RWPE1 (cell line): ENCODE results near the gene DEFB112.

Experiments
- CTCF ChIA-PET: fragments of 350-600 bp; sonication (Branson Sonifier 250); formaldehyde crosslinking; extraction: SDS; loops from one replicate; lab custom pipeline; 2021; lab: Yijun Ruan, JAX
- POLR2A ChIA-PET: fragments of 400-600 bp; formaldehyde crosslinking; extraction: SDS; loops from one replicate; lab custom pipeline; 2020; ENCODE audit warnings: antibody characterized with exemption; ENCODE audit not compliant: low non-redundant PET; lab: Yijun Ruan, JAX
- DNase-seq: peaks from one replicate; pipeline ENCODE4 v3.0.0; 2012; ENCODE audit warnings: low spot score
- H3K27ac ChIP-seq: fragments of 450-650 bp; 2 replicates; pipeline ENCODE4 v1.5.1; 2017
- TF ChIP-seq, protein P1 (sequence below): fragments of 450-650 bp; conservative IDR thresholded peaks from 2 replicates; pipeline ENCODE4 v1.5.1; 2017; ENCODE audit warnings: low read depth, mild to moderate bottlenecking

The DEFB112 gene

DNA sequence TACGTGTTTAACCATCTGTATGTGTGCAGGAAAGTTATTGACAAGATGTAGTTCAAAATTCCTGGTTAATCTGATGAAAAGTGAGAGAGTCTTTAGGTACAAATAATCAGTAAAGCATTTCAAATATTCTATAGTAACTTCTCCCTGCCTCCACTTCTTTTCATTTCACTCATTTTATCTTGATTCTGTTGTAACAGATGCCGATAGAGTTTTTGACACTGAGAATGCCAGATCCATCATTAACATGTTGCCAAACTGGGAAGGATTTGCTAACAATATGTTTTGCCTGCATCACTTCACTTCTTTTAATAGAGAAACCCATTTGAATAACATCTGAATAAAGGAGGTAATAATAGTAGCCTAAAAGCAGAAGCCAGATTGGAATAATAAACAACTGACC lies 20.4 kb upstream of the DEFB112 start:
- no peak overlapping the region for H3K27ac ChIP-seq
- POLR2A ChIA-PET = no interaction called here
- TF ChIP-seq, protein P1, sequence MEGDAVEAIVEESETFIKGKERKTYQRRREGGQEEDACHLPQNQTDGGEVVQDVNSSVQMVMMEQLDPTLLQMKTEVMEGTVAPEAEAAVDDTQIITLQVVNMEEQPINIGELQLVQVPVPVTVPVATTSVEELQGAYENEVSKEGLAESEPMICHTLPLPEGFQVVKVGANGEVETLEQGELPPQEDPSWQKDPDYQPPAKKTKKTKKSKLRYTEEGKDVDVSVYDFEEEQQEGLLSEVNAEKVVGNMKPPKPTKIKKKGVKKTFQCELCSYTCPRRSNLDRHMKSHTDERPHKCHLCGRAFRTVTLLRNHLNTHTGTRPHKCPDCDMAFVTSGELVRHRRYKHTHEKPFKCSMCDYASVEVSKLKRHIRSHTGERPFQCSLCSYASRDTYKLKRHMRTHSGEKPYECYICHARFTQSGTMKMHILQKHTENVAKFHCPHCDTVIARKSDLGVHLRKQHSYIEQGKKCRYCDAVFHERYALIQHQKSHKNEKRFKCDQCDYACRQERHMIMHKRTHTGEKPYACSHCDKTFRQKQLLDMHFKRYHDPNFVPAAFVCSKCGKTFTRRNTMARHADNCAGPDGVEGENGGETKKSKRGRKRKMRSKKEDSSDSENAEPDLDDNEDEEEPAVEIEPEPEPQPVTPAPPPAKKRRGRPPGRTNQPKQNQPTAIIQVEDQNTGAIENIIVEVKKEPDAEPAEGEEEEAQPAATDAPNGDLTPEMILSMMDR = no peak
- no peak for DNase-seq
- CTCF ChIA-PET = no interaction called here

DNA sequence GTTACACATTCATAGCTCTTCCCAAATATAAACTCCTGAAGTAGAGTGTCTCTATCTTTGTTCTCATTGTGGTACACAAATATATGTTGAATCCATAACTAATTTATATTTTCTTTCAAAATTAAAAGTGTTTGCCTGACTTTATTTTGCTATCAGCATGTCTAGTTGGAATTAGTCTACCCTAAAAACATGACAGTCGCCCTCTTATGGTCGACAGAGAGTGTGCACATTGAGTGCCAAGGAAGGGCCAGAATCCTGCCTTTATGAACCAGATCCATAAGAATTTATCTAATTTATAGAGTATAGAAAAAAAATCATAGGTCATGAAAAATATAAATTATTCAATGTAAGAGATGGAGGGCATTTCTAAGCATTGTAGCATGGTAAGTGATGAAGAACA lies 12.3 kb upstream of the DEFB112 start:
- DNase-seq = no peak
- no peak overlapping the region for H3K27ac ChIP-seq
- CTCF ChIA-PET = interaction anchor here (0.7 kb wide), 1 partner anchor 538 kb away, joined by 3 read pairs; no protein-coding TSS in a partner anchor
- TF ChIP-seq, protein P1 = no peak
- POLR2A ChIA-PET = no interaction called here

DNA sequence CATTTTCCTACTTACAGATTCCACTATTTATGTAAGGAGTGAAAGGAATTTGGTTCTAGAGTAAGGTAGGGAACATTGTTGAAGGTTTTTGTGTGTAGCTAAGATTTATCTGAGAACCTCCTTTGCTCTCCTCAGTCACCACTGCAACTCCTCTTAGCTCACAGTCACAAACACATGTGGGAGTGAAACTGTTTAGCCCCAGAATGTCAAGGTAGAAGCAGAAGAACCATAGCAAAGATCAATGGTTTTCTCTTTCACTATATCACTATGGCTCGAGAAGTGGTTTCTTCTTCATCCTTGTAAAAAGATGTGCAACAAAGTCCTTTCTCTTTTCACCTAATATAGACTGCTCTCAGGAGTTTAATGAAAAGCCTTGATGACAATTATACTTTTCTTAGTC lies 6.5 kb upstream of the DEFB112 start:
- H3K27ac ChIP-seq = no peak overlapping the region
- POLR2A ChIA-PET = no interaction called here
- no peak for DNase-seq
- CTCF ChIA-PET = interaction anchor here (0.7 kb wide), 1 partner anchor 247 kb away, joined by 4 read pairs; no protein-coding TSS in a partner anchor
- TF ChIP-seq, protein P1 = no peak

DNA sequence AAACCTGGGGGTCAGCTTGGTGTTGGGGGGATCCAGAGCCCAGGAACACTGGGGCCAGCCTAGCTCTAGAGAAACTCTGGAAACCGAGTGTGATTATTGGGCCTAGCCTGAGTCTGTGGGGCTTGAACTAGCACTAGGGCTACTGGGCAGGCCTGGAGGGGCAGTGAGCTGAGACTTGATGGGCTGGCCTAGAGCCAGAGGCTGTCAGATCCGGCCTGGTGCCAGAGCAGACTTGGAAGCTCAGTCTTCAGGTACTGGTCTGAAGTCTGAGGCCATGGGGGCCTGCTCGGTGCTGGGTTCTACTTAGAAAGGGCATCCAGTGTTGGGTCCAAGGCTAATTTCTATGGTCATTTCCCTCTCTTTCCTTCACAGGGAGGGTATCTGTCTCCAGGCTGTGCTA lies 2.7 kb downstream of the DEFB112 start:
- DNase-seq = no peak
- TF ChIP-seq, protein P1 = no peak
- no peak overlapping the region for H3K27ac ChIP-seq
- ChIA-PET CTCF (no interaction called here), POLR2A (no interaction called here)

DNA sequence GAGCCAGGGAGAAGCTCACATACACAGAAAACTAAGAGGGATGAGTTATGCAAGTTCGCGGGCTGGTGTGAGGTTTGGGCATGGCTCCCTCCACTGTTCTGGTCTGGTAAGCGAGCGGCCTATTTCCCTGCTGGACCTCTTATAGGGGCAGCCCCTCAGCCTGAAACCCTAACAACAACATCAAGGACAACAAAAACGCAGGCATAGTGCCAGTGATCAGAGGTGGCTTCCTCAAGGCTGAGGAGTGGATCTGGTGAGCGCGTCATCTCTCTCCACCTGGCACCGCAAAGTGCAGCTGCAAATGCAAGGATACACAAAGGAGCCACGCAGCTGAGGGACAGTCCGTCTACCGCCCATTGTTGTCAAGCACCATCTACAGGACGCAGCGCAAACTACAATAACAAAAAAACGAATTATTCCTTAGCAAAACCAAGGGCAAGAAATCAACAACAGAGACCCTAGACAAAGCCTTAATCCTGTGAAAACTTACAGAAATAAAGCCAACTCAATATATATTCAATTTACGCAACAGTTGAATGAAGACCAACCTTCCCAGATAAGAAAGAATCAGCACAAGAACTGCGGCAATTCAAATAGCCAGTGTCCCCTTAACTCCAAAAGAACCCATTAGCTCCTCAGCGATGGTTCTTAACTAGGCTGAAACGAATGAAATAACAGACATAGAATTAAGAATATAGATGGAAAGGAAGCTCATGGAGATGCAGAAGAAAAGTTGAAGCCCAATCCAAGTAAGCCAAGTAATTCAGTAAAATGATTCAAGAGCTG lies 18.8 kb downstream of the DEFB112 start:
- TF ChIP-seq, protein P1 = no peak
- DNase-seq = peak; percentile 12
- ChIA-PET CTCF (interaction anchor here (0.5 to 0.8 kb wide), 6 partner anchors 20 to 622 kb away, joined by 3 to 5 read pairs (median 4); no protein-coding TSS in a partner anchor), POLR2A (no interaction called here)
- no peak overlapping the region for H3K27ac ChIP-seq

DNA sequence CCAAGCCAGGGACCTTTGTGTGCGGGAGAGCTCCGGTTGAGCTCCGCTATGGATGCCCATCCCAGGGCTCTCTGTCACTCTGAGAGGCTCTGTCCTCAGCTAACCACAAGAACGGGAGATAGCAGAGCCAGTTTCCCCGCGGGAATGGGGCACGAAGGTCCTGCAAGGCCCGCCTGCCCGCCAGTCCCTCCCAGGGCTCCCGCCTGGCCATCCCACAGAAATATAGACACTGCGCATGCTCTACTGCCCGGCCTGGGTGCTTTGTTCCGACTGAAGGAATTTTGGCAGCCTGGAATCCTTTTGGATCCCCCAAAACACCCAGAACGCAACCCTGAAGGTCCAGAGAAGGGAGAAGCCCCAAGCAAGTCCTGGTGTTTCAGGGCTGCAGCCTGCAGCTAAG lies 19.4 kb downstream of the DEFB112 start:
- no peak for DNase-seq
- CTCF ChIA-PET = interaction anchor here (0.5 to 0.8 kb wide), 3 partner anchors 21 to 621 kb away, joined by 3 to 4 read pairs (median 3); no protein-coding TSS in a partner anchor
- no peak overlapping the region for H3K27ac ChIP-seq
- TF ChIP-seq, protein P1 = no peak
- POLR2A ChIA-PET = no interaction called here
